GM19035 (cell line): ENCODE measurements around the gene ZNF343.
A peak's percentile ranks its signal among the peaks of the same experiment; 100 is the strongest.
"Not testable (repeated sequence)": the region's sequence is repeated elsewhere in the genome, so short reads cannot be mapped to it uniquely, and the experiment has no call there.

ENCODE experiments used
- ATAC-seq: cut with Tn5 transposase; IDR thresholded peaks from one replicate; pipeline ENCODE4 v1.9.1; 2021; ENCODE audit not compliant: unreplicated experiment

The ZNF343 gene

DNA sequence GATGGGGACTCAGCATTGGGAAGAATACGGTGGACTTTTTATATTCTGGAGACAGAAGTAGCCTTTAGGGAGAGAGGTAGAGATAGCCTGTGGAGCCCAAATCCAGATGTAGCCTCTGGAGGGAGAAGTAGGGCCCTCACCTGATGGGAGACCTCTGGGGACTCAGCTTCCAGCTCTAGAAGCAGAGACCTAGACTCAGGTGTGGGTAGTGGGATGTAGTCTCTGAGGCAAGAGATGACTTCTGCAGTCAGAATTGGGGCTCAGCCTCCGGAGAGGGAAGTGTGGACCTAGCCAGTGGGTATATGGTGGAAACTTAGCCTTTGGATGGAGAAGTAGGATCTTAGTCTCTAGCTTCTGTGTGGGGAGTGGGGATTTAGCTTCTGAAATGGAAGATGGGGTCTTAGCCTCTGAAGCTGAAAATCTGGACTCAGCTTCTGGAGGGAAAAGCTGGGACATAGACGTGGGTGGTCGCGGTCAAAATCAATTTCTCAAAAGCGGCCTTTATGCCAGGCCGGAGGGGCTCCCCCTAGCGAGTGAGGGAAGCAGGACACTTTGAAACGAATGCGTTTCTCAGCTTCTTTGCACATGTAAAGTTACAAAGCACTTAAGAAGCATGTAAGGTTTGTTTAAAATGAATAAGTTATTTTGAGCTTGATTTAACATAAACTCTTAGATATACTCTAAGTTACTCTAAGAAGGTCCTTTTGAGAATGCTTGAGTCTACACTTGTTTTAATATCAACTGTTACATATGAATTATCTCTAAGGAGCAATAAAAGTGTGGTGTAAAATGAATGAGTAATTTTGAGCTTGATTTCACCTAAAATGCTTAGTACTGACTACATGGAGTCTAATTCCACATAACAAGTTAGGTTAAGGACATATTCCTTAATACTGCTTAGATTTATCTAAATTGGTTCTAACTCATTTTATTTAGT lies 12.9 kb upstream of the ZNF343 start:
- ATAC-seq, result no peak

DNA sequence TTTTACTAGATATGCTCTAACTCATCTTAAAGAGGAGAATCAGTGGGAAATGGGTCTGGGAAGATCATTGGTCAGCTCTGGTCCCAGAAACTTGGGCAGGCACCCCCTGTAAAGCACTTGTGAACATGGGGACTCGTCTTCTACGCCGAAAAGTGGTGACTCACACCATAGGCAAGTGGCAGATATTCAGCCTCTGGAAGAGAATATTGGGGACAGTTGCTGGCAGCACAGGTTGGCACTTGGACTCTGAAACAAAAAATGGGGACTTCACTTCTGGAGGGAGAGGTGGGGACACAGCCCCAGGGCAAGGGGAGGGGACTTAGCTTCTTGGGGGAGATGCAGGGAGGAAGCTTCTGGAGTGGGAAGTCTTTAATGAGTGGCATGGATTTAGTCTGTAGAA lies 11.9 kb upstream of the ZNF343 start:
- no peak for ATAC-seq

DNA sequence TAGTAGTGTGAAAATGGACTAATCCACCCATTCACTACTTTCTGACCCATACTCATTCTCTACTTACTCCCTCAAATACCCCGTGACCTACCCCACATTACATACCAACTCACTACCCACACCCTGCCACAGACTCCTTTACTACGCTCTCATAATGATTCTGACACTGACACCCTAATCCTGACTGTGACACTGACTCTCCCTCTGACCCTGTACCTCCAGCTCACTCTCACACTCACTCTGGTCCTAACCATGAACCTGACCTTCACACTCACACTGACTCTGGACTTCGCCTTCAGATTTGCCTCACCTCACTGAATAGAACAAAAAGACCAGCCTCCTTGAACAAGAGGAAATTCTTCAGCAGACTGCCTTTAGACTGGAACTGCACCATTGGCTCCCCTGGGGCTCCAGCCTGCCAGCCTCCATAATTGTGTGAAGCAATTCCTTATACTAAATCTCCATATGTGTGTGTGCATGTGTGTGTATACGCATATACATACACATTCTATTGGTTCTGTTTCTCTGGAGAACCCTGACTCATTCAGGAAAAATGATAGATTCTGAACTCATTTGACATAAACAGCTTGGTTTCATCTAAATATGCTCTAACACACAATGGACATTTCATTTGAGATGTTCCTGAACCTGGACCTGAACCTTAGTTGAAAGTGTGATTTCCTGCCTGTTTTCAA lies 10.5 kb upstream of the ZNF343 start:
- no peak for ATAC-seq

DNA sequence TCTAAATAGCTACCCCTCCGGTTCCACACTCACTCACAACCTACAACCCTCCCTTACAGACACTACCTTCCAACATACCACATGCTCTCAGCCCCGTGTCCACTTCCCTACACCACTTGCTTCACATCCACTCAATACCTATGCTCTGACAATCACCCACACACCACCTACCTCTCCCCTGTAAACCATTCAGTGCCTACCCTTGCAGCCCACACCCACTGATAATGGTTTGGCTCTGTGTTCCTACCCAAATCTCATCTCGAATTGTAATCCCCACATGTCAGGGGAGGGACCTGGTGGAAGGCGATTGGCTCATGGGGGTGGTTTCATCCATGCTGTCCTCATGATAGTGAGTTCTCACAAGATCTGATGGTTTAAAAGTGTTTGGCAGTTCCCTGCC lies 9.8 kb upstream of the ZNF343 start:
- ATAC-seq, result no peak

DNA sequence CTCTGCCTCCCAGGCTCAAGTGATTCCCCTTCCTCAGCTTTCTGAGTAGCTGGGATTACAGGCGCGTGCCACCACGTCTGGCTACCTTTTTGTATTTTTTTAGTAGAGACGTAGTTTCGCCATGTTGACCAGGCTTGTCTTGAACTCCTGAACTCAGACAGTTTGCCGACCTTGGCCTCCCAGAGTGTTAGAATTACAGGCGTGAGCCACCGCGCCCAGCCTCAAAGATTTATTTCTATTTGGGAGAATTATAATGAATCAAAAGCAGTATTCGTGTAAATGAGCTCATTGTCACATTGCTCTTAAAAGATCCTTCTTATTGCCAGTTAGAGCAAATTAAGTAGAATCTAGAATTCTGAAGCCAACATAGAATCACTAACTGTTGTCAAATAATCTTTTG lies 9.4 kb upstream of the ZNF343 start:
- ATAC-seq, result no peak

DNA sequence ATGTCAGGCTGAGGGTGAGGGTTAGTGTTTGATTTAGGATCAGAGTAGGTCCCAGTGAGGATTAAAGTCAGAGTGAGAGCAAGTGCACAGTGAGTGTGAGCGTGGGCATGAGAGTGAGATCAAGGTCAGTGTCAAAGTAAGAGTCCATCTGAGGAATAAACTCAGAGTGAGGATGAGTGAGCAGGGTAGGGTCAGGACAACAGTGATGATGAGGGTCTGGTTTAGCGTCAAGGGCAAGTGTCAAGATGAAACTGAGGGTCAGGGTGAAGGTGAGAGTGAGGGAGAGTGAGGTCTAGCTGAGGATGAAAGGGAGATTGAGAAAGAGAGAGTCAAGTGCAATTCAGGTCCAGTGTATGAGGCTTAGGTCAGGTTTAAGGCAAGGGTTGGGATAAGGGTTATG lies 7.7 kb upstream of the ZNF343 start:
- ATAC-seq, result no peak

DNA sequence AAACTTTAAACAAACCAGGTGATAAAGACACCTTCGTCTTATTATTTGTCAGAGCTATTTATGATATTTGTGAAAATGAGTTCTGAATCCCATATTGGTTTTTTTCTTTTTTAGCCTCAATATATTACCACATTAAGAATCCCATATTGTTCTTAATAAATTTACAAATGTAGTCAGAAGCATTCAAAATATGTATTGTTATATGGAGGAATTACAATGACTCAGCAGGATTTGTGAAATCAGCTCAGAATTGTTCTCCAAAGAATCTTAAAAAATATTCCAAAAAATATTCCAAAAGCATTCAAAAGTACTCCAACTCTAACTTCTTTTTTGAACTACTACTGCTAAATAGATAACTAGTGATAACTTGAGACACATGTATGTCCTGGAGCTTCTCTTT lies 6.5 kb upstream of the ZNF343 start:
- no peak for ATAC-seq

DNA sequence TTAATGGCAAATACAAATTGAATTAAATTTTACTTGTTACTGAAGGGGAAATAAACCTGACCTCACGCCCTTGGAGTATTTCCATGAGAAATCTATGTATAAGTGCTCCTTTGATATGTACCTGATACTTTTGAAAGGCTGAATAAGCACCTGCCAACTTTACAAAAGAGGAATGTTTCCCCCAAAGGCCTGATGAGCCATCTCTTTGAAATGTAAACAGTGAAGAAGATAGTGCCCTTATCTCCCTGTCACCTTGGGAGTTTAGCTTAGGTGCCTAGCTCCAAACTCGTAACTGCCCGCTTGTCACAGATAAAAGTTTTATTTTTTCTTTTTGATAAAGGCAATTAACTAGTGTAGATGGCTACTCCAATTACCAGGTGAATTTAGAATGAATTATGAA lies 1.1 kb upstream of the ZNF343 start:
- ATAC-seq, result no peak

DNA sequence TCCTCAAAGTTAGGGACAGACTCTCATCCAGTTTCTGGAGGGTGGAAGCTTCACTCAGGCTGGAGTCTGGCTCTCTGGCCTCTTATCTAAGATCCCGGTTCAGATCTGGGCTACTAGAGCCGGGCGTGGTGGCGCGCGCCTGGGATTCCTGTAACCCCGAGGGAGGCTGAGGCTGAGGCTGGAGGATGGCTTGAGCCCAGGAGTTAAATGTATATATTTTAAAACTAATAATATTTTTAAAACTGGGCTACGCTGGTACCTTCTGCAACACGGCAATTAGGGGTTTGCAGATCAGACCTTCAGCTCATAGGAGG lies 710 bp upstream of the ZNF343 start:
- ATAC-seq, result no peak

DNA sequence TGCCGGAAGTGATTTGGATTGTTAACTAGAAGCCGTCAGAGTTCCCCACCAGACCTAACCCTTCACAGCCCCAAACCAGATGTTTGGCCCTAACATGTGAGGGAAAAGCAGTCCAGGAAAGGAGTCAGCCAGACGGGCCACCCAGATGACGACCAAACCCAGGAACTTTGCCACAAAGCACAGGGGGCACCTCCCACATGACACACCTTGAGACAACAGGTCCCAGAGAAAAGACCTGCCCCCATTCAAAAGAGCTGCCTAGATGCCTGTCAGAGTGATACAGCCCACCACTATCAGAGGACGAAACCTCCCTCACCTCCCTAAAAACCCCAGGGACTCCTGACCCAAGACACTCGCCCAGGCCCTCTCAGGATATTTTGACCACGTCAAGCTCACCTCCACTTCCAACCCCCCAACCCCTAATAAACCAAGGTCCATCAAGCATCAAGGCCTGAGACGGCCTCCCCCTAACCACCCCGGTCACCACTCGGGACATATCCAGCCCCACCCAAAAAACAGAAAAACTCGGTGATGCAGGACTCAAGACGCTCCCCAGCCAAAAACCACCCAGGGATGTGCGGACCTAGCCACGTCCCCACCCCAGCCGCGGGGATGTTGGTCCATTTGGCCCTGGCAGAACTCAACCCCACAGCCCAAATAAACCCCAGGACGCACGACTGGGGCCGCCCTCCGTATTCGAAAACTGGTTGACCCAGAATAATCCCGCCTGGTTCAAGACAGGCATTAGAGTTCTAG lies 662 bp downstream of the ZNF343 start:
- ATAC-seq, result peak; percentile 15

DNA sequence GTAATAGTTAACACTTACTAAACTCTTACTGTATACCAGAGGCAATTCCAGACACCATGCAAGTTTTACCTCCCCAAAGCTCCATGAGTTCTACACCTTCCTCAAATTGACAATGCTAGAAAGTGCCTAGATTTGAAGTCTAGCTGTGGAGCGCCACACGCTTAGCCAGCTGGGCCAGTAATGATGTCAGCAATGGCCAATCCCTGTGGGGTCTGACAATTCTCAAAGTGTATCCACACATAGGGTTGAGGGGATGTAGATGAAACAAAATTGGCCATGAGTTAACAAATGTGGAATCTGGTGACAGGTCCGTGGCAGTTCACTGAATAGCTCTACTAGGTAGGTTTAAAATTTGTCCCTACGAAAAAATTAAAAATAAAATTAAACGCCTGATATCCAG lies 1.3 kb downstream of the ZNF343 start:
- no peak for ATAC-seq

DNA sequence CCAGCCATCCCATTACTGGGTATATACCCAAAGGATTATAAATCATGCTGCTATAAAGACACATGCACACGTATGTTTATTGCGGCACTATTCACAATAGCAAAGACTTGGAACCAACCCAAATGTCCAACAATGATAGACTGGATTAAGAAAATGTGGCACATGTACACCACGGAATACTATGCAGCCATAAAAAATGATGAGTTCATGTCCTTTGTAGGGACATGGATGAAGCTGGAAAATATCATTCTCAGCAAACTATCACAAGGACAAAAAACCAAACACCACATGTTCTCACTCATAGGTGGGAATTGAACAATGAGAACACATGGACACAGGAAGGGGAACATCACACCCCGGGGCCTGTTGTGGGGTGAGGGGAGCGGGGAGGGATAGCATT lies 2.3 kb downstream of the ZNF343 start:
- ATAC-seq, result not testable (repeated sequence)

DNA sequence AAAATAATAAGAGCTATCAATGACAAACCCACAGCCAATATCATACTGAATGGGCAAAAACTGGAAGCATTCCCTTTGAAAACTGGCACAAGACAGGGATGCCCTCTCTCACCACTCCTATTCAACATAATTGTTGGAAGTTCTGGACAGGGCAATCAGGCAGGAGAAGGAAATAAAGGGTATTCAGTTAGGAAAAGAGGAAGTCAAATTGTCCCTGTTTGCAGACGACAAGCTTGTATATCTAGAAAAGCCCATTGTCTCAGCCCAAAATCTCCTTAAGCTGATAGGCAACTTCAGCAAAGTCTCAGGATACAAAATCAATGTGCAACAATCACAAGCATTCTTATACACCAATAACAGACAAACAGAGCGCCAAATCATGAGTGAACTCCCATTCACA lies 3.9 kb downstream of the ZNF343 start:
- not testable (repeated sequence) for ATAC-seq

DNA sequence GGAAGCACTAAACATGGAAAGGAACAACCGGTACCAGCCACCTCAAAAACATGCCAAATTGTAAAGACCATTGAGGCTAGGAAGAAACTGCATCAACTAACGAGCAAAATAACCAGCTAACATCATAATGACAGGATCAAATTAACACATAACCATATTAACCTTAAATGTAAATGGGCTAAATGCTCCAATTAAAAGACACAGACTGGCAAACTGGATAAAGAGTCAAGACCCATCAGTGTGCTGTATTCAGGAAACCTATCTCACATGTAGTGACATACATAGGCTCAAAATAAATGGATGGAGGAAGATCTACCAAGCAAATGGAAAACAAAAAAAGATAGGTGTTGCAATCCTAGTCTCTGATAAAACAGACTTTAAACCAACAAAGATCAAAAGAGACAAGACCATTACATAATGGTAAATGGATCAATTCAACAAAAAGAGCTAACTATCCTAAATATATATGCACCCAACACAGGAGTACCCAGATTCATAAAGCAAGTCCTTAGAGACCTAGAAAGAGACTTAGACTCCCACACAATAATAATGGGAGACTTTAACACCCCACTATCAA lies 5.8 kb downstream of the ZNF343 start:
- ATAC-seq, result not testable (repeated sequence)

DNA sequence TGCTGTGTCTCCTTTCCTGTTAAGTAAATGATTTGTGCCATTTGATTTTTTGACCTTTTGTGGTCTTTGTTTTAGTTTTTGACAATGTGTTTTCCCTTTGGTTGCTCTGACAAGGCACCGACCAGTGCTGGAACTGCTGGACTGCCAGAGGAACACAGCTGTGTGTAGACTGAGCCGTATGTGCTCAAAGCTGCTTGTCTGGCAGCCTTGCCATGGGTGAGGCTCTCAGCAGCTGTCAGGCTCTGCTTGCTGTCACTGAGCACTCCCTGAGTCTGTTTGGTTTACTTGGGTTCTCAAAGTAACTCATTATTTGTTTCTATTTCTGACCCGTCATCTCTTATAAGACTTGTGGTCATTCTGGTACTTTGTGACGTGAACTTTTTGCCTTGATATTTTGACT lies 23.1 kb downstream of the ZNF343 start:
- no peak for ATAC-seq

DNA sequence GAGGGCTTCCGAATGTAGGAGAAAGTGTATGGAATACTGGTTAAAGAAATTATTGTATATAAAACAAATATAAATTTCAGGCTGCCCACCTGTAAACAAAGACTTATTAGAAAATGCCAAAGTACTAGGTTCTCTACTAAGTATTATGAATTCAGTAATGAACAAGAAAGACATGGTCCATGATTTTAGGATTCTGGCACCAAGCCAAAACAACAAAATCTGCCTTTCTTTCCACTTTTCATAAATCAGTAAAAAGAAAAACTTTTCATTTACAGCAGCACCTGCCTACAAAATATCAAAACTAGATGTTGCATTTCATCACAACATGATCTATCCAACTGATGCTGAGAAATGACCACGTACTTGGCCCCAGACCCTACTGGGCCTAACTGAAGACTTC lies 23.6 kb downstream of the ZNF343 start:
- no peak for ATAC-seq

DNA sequence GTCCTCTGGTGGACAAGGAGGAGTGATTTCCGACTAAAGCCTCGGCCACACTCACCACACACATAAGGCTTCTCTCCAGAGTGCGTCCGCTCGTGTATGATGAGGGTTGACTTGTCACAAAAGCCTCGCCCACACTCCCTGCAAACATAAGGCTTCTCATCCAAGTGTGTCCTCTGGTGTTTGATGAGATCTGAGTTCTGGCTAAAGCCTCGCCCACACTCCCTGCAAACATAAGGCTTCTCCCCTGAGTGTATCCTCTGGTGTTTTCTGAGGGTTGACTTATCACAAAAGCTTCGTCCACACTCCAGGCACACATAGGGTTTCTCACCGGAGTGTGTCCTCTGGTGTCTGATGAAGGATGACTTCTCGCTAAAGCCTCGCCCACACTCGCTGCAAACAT lies 25.2 kb downstream of the ZNF343 start:
- no peak for ATAC-seq

DNA sequence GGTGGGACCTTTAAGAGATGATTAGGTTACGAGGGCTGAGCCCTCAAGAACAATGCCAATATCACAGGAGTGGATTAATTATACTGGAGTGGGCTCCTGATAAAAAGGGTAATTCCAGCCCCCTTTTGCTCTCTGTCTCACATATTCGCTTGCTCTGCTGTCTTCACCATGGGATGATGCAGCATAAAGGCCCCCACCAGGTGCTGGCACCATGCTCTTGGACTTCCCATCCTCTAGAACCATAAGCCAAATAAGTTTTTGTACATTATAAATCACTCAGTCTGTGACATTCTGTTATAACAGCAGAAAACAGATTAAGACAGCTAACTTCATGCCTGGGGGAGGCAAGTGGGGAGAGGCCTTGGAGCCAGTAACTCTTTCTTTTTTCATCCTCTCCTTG lies 28.3 kb downstream of the ZNF343 start:
- ATAC-seq, result no peak

DNA sequence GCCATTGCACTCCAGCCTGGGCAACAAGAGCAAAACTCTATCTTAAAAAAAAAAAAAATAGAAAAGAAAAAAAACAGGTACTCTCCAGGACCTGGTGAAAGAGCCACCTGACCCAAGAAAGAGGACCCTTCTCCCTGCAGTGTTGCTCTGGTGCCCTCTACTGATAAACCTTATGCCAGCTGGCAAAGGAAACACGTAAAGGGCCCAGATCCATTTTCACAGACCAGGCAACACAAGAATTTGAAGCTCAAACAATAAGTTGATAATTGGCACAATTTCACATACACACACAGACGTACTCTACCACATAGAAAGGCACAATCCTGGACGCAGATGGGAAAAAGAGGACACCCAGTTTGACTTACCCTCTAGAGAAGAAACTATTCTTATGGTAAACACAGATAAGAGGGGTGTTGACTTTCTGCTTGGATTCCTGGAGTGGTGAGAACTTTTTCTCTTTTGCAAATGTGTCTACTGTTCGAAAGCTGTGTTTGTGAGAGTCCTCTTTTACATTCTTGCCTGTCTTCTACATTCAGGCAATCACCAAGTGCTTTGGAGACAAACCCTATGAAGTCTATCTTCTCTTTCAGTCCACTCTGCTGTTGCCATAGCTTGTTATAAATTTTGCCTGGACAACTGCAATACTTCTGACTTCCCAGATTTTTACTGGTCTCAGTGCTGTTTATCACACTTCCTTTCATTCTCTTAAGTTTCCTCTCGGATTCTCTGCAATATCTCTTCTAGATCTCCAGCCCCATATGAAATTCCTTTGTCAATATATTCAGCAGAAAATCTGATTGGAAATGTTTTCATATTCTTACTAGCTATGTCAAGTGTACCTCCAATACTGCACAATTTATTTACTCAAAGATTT lies 31.7 kb downstream of the ZNF343 start:
- ATAC-seq, result no peak
